Measurements from ENCODE around the gene WAS.

WAS gene

GRCh38 chrX:48702716-48703115, 19.1 kb downstream of the WAS start:
- TF ChIP-seq CTCF (IDR thresholded peaks at IDR 0.05; ENCODE audit: borderline replicate concordance, control extremely low read depth, extremely low read depth, insufficient read depth, missing control alignments), result no peak

GRCh38 chrX:48703228-48703627, 19.6 kb downstream of the WAS start:
- no peak for TF ChIP-seq CTCF (IDR thresholded peaks at IDR 0.05; ENCODE audit: borderline replicate concordance, control extremely low read depth, extremely low read depth, insufficient read depth, missing control alignments)
- DNase-seq (ENCODE audit: low spot score), result no peak
- in situ Hi-C loops (cut with MboI; ENCODE audit: low sequenced_read_pairs, unreplicated experiment), result no loop called here

More at GRCh38 chrX:48702716-48703115, 19.1 kb downstream of the WAS start:
- in situ Hi-C loops (cut with MboI; ENCODE audit: low sequenced_read_pairs, unreplicated experiment), result no loop called here
- DNase-seq (ENCODE audit: low spot score), result no peak

GRCh38 chrX:48703642-48704481, 20.3 kb downstream of the WAS start:
- DNase-seq (ENCODE audit: low spot score), result no peak
- in situ Hi-C loops (cut with MboI; ENCODE audit: low sequenced_read_pairs, unreplicated experiment), result no loop called here
- no peak for TF ChIP-seq CTCF (IDR thresholded peaks at IDR 0.05; ENCODE audit: borderline replicate concordance, control extremely low read depth, extremely low read depth, insufficient read depth, missing control alignments)

GRCh38 chrX:48705871-48706270, 22.3 kb downstream of the WAS start:
- in situ Hi-C loops (cut with MboI; ENCODE audit: low sequenced_read_pairs, unreplicated experiment), result no loop called here
- no peak for DNase-seq (ENCODE audit: low spot score)
- no peak for TF ChIP-seq CTCF (IDR thresholded peaks at IDR 0.05; ENCODE audit: borderline replicate concordance, control extremely low read depth, extremely low read depth, insufficient read depth, missing control alignments)

DNA sequence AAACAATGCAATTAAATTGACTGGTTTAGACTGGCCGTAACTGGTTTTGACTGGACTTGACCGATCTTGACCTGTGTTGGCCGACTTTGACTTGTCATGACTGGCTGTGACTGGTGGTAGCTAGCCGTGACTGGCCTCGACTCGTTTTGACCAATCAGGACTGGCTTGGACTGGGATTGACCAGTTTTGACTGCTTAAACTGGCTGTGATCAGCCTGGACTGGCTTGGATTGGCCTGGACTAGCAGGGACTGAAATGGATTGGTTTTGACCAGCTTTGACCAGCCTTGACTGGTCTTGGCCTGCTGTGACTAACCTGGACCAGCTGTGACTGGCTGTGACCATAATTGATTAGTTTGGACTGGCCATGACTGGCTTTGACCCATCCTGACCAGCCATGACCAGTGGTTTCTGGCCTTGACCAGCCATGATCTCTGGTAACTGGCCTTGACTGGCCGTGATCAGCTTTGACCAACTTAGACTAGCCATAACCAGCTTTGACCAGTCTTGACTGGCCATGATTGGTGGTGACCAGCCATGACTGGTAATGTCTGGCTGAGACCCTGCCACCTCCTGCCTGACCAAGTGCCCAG, 26.0 kb downstream of the WAS start:
- in situ Hi-C loops (cut with MboI; ENCODE audit: low sequenced_read_pairs, unreplicated experiment), result no loop called here
- no peak for TF ChIP-seq CTCF (IDR thresholded peaks at IDR 0.05; ENCODE audit: borderline replicate concordance, control extremely low read depth, extremely low read depth, insufficient read depth, missing control alignments)
- DNase-seq (ENCODE audit: low spot score), result no peak

DNA sequence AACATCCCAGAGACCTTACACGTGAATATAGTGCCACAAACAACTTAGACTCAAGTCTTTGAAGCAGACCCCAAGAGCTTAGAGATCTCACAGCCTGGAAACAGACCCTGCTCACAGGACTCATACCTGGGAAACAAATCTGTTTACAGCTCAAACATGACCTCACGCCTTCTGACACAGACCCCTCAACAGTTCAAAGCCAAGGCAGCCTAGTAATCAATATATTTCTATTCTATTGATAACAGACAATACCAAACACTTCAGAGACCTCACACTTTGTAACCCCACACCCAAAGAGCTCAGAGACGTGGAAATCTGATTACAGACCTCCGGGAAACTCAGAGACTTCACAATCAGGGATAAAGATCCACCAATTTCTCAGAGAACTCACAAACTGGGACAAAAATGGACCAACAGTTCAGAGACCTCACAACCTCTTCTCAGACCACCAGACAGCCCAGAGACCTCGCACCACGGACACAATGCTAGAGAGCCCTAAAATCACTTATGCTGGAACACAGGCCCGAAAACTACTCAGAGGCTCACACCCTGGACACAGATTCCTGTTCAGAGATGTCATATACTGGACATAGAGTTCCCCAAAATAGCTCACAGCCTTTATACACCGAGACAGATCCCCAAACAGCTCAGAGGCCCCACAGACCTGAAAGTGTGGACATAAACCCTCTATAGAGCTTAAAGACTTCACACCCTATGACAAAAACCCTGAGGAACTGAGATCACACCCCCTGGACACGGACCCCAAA, 27.7 kb downstream of the WAS start:
- no peak for DNase-seq (ENCODE audit: low spot score)
- in situ Hi-C loops (cut with MboI; ENCODE audit: low sequenced_read_pairs, unreplicated experiment), result no loop called here
- no peak for TF ChIP-seq CTCF (IDR thresholded peaks at IDR 0.05; ENCODE audit: borderline replicate concordance, control extremely low read depth, extremely low read depth, insufficient read depth, missing control alignments)
